ENCODE data around the gene CDHR1.

Gene CDHR1

DNA sequence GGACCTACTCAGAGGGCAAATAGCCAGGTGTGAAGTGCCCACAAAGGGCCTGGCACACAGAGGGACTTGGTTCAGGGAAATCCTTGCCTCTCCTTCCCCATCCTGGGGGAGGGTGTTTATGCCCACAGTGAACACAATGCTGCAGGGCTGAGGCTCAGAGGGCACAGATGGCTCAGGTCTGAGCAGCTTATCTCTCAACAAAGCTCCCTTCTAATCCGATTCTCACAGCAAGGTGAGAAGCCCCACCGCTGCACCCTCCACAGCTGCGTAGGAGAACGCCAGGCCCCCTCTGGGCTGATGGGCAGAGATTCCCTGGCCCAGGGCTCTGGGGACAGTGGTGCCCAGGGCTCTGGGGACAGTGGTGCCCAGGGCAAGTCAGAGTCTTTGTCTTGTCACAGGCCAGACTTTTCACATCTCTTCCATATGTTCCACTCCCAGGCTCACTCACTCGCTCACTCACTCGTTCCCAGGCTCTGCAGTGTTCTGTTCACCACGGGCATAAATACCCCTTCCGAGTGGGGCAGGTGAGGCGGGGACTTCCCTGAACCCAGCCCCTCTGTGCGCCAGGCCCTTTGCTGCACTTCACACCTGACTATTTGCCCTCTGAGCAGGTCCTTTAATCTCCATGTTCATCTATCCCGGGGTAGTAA, 8.7 kb upstream of the CDHR1 start:
- Histone ChIP-seq H3K4me3 (ENCODE audit: low read length) (no peak overlapping the region), H3K9me3 (ENCODE audit: insufficient read depth, low read length) (no peaks in the 10 kb centered on the region), H3K36me3 (replicated peaks; ENCODE audit: low read depth, low read length) (no peaks in the 10 kb centered on the region), H3K27ac (ENCODE audit: low read length) (no peak overlapping the region), H3K4me2 (ENCODE audit: low read length) (no peak overlapping the region), H3K27me3 (ENCODE audit: low read depth, low read length) (no peaks in the 10 kb centered on the region), H2AFZ (ENCODE audit: low read depth, low read length) (no peak overlapping the region), H3K79me2 (ENCODE audit: low read length) (no peaks in the 10 kb centered on the region), H4K20me1 (ENCODE audit: insufficient read depth, low read length) (no peaks in the 10 kb centered on the region), H3K9ac (ENCODE audit: low read length) (no peak overlapping the region), H3K4me1 (ENCODE audit: low read length) (no peaks in the 10 kb centered on the region)
- TF ChIP-seq, protein P1, sequence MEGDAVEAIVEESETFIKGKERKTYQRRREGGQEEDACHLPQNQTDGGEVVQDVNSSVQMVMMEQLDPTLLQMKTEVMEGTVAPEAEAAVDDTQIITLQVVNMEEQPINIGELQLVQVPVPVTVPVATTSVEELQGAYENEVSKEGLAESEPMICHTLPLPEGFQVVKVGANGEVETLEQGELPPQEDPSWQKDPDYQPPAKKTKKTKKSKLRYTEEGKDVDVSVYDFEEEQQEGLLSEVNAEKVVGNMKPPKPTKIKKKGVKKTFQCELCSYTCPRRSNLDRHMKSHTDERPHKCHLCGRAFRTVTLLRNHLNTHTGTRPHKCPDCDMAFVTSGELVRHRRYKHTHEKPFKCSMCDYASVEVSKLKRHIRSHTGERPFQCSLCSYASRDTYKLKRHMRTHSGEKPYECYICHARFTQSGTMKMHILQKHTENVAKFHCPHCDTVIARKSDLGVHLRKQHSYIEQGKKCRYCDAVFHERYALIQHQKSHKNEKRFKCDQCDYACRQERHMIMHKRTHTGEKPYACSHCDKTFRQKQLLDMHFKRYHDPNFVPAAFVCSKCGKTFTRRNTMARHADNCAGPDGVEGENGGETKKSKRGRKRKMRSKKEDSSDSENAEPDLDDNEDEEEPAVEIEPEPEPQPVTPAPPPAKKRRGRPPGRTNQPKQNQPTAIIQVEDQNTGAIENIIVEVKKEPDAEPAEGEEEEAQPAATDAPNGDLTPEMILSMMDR (IDR thresholded peaks at IDR 0.05; ENCODE audit: low read depth, low read length): no peak

DNA sequence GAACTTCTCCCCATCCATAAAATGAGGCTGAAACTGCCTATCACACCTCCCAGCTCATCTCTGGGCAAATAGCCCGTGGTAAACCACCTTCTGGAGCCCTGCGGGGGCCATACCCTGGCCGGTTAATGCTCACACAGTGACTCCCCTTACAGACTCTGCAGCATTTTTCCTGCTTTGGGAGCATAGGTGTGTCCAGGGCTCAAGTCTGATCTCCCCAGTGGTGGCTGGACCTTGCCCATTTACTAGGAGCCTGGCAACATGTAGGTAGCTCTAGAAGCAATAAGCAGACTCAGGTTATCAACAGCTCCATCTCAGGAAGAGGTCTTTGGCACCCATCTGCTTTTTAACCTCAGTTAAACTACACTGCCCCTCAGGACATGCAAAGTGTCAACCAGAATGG, 5.5 kb upstream of the CDHR1 start:
- H2AFZ ChIP-seq (ENCODE audit: low read depth, low read length): no peak overlapping the region
- no peak overlapping the region for H3K9ac ChIP-seq (ENCODE audit: low read length)
- no peak overlapping the region for H3K4me2 ChIP-seq (ENCODE audit: low read length)
- H3K9me3 ChIP-seq (ENCODE audit: insufficient read depth, low read length): no peaks in the 10 kb centered on the region
- H3K27ac ChIP-seq (ENCODE audit: low read length): no peak overlapping the region
- H3K36me3 ChIP-seq (replicated peaks; ENCODE audit: low read depth, low read length): no peaks in the 10 kb centered on the region
- no peaks in the 10 kb centered on the region for H4K20me1 ChIP-seq (ENCODE audit: insufficient read depth, low read length)
- no peaks in the 10 kb centered on the region for H3K4me1 ChIP-seq (ENCODE audit: low read length)
- H3K27me3 ChIP-seq (ENCODE audit: low read depth, low read length): no peaks in the 10 kb centered on the region
- H3K4me3 ChIP-seq (ENCODE audit: low read length): no peak overlapping the region
- H3K79me2 ChIP-seq (ENCODE audit: low read length): no peaks in the 10 kb centered on the region
- TF ChIP-seq, protein P1 (IDR thresholded peaks at IDR 0.05; ENCODE audit: low read depth, low read length): no peak
- TF ChIP-seq EZH2phosphoT487 (IDR thresholded peaks at IDR 0.05; ENCODE audit: low read depth): no peak

DNA sequence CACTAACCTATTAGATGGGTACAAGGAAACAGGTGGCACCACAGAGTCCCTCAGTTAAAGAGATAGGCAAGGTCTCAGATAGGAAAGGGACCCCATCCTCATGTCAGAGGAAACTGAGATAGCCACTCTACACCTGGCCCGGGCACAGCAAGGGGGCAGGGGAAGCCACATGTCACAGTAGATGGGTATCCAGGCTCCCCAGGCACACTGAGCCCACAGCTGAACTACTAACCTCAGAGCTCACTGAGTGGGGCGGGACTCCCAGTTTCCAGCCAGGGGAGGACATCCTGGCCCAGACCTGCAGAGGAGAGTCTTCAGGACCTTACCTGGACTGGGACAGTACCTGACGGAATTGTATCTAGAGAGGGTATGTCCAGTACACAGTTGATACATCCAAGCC, 3.7 kb upstream of the CDHR1 start:
- H2AFZ ChIP-seq (ENCODE audit: low read depth, low read length): no peak overlapping the region
- no peaks in the 10 kb centered on the region for H3K4me1 ChIP-seq (ENCODE audit: low read length)
- H3K36me3 ChIP-seq (replicated peaks; ENCODE audit: low read depth, low read length): no peaks in the 10 kb centered on the region
- no peak overlapping the region for H3K27ac ChIP-seq (ENCODE audit: low read length)
- TF ChIP-seq EZH2phosphoT487 (IDR thresholded peaks at IDR 0.05; ENCODE audit: low read depth): no peak
- TF ChIP-seq, protein P1 (IDR thresholded peaks at IDR 0.05; ENCODE audit: low read depth, low read length): no peak
- no peaks in the 10 kb centered on the region for H3K9me3 ChIP-seq (ENCODE audit: insufficient read depth, low read length)
- H3K4me2 ChIP-seq (ENCODE audit: low read length): no peak overlapping the region
- no peak overlapping the region for H3K4me3 ChIP-seq (ENCODE audit: low read length)
- H3K27me3 ChIP-seq (ENCODE audit: low read depth, low read length): no peaks in the 10 kb centered on the region
- no peaks in the 10 kb centered on the region for H4K20me1 ChIP-seq (ENCODE audit: insufficient read depth, low read length)
- no peak overlapping the region for H3K9ac ChIP-seq (ENCODE audit: low read length)
- no peaks in the 10 kb centered on the region for H3K79me2 ChIP-seq (ENCODE audit: low read length)

DNA sequence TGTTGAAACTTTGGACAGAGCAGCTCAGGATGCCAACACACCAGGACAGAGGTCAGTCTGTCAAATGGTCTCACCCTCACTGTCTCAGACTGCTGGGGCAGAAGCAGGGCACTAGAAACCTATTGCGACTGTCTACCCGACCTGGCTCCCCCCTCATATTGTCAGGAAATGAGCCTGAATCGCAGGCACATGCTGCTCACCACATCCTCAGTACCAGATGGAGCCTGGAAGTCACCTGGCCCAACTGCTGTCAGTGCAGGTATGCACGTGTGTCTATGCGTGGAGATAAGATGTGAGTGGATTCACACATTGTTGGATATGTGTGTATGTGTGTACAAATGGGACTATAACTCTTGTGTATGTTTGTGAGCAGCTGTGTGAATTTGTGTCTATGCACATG, 3.2 kb upstream of the CDHR1 start:
- no peaks in the 10 kb centered on the region for H3K9me3 ChIP-seq (ENCODE audit: insufficient read depth, low read length)
- peaks cover 4% of the 10 kb centered on the region; the same call in 1 of the 2 replicates for H3K4me1 ChIP-seq (ENCODE audit: low read length)
- H3K27me3 ChIP-seq (ENCODE audit: low read depth, low read length): no peaks in the 10 kb centered on the region
- H3K36me3 ChIP-seq (replicated peaks; ENCODE audit: low read depth, low read length): no peaks in the 10 kb centered on the region
- no peak overlapping the region for H3K27ac ChIP-seq (ENCODE audit: low read length)
- no peak for TF ChIP-seq EZH2phosphoT487 (IDR thresholded peaks at IDR 0.05; ENCODE audit: low read depth)
- no peak overlapping the region for H2AFZ ChIP-seq (ENCODE audit: low read depth, low read length)
- H3K9ac ChIP-seq (ENCODE audit: low read length): no peak overlapping the region
- no peaks in the 10 kb centered on the region for H3K79me2 ChIP-seq (ENCODE audit: low read length)
- no peak overlapping the region for H3K4me3 ChIP-seq (ENCODE audit: low read length)
- H3K4me2 ChIP-seq (ENCODE audit: low read length): no peak overlapping the region
- H4K20me1 ChIP-seq (ENCODE audit: insufficient read depth, low read length): no peaks in the 10 kb centered on the region

All from OCI-LY3 (cell line).